ENCODE data around the gene ZDHHC24.

DNA sequence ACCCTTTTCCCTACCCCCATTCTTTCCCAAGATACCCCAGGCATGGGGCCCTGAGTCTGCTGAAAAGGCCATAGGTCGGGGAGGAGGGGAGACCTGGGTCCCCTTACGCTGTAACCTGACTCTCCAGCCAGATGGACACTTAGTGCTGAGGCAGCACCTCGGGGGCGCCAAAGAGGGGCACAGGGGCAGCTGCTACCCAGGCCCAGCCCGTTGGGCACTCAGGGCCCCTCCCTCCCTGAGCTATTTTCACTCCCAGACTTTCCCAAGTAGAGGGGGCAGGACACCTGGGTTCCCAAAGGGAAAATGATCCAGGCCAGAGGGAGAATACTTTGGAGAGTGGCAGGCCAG lies 1.8 kb upstream of the ZDHHC24 start:
- TF ChIP-seq POLR2A (IDR thresholded peaks at IDR 0.05) (no peak), EP300 (IDR thresholded peaks at IDR 0.05) (no peak), POLR2AphosphoS5 (IDR thresholded peaks at IDR 0.05) (no peak)
- TF ChIP-seq, protein P1, sequence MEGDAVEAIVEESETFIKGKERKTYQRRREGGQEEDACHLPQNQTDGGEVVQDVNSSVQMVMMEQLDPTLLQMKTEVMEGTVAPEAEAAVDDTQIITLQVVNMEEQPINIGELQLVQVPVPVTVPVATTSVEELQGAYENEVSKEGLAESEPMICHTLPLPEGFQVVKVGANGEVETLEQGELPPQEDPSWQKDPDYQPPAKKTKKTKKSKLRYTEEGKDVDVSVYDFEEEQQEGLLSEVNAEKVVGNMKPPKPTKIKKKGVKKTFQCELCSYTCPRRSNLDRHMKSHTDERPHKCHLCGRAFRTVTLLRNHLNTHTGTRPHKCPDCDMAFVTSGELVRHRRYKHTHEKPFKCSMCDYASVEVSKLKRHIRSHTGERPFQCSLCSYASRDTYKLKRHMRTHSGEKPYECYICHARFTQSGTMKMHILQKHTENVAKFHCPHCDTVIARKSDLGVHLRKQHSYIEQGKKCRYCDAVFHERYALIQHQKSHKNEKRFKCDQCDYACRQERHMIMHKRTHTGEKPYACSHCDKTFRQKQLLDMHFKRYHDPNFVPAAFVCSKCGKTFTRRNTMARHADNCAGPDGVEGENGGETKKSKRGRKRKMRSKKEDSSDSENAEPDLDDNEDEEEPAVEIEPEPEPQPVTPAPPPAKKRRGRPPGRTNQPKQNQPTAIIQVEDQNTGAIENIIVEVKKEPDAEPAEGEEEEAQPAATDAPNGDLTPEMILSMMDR (IDR thresholded peaks at IDR 0.05) = no peak
